ENCODE data around the gene GCHFR.

GCHFR gene

DNA sequence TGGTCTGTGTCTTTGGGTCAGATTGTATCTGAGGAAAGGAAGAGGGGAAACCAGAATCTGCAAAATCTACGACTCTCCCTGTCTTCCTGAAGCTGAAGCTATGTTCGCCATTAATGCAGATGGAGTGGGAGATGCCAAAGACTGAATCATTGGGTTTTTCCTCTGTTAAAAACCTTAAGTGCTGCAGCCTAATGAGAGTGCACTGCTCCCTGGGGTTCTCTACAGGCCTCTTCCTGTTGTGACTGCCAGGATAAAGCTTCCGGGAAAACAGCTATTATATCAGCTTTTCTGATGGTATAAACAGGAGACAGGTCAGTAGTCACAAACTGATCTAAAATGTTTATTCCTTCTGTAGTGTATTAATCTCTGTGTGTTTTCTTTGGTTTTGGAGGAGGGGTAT is 32.8 kb upstream of the GCHFR start:
- no peak for DNase-seq (ENCODE audit: low spot score)
- Histone ChIP-seq H3K27ac (no peak overlapping the region), H3K4me3 (no peak overlapping the region)
- TF ChIP-seq, protein P1, sequence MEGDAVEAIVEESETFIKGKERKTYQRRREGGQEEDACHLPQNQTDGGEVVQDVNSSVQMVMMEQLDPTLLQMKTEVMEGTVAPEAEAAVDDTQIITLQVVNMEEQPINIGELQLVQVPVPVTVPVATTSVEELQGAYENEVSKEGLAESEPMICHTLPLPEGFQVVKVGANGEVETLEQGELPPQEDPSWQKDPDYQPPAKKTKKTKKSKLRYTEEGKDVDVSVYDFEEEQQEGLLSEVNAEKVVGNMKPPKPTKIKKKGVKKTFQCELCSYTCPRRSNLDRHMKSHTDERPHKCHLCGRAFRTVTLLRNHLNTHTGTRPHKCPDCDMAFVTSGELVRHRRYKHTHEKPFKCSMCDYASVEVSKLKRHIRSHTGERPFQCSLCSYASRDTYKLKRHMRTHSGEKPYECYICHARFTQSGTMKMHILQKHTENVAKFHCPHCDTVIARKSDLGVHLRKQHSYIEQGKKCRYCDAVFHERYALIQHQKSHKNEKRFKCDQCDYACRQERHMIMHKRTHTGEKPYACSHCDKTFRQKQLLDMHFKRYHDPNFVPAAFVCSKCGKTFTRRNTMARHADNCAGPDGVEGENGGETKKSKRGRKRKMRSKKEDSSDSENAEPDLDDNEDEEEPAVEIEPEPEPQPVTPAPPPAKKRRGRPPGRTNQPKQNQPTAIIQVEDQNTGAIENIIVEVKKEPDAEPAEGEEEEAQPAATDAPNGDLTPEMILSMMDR (IDR thresholded peaks at IDR 0.05): no peak

DNA sequence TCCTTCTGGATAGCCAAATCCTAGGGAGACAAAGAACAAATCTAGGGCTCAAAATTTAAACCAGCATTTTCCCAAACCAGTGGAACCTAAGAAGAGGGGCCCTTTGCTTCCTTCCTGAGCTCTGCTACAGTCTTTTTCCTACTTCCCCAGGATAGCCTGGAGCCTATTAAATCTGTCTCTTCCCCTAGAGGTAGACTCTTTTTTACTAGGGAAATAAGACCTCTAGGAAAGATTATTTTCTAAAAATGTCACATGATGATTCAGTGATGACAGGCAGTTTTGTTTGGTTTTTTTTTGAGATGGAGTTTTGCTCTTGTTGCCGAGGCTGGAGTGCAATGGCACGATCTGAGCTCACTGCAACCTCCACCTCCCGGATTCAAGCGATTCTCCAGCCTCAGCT is 27.3 kb upstream of the GCHFR start:
- no peak overlapping the region for H3K4me3 ChIP-seq
- no peak for DNase-seq (ENCODE audit: low spot score)
- H3K27ac ChIP-seq: no peak overlapping the region
- TF ChIP-seq, protein P1 (IDR thresholded peaks at IDR 0.05): no peak

DNA sequence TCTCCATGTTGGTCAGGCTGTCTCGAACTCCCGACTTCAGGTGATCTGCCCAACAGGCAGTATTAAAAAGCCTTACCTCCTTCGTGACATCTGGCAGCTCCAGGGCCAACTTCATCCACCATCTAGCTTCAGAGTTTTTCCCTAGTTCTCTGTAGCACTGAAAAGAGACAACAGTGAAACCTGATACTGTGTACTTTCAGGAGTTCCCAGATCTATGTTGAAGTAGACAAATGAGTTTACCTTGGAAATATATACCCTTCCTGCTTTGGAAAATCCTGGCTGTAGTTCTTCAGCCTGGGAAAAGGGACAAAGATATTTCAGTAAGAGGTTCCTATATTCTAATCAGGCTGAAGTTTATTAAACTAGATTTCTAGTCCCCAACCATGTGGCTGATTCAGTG is 26.8 kb upstream of the GCHFR start:
- TF ChIP-seq, protein P1 (IDR thresholded peaks at IDR 0.05): no peak
- H3K27ac ChIP-seq: no peak overlapping the region
- H3K4me3 ChIP-seq: no peak overlapping the region
- DNase-seq (ENCODE audit: low spot score): no peak

DNA sequence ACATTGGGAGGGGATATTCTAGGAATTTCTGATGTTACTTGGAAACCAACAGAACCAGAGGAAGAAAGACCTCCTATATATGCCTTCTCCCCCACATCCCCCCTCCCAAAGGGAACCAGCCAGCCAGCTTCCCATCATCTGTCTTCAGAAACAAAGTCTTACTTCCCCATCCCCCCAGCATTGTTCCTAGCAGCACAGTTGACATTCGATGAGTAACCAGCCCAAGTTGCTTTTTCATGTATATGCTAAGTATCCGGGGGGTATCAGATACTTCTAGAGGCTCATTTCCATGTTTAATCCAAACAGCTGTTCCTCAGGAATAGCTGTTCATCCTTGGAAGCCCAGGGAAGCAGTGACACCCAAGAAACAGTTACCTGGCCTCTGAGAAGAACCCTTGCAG is 24.8 kb upstream of the GCHFR start:
- Histone ChIP-seq H3K4me3 (no peak overlapping the region), H3K27ac (no peak overlapping the region)
- no peak for DNase-seq (ENCODE audit: low spot score)
- TF ChIP-seq, protein P1 (IDR thresholded peaks at IDR 0.05): no peak

DNA sequence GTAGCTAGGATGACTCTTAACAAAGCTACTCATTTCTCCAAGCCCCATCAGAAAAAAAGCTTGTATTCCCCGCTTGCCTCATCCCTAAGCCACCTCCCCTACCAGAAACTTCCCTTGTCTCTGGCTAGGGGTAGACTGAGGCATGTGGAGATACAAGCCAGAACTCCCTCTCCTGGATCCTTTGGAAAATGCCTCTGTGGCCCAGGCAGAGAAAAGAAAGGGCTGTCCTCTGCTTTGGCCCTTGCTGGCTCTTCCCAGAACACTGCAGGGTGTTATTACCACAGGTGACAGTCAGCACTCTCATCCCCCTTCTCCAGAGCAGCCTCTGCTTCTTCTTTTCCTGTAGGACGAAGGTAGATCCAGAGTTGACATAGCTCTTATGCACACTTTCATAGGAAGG is 24.0 kb upstream of the GCHFR start:
- H3K27ac ChIP-seq: no peak overlapping the region
- H3K4me3 ChIP-seq: no peak overlapping the region

DNA sequence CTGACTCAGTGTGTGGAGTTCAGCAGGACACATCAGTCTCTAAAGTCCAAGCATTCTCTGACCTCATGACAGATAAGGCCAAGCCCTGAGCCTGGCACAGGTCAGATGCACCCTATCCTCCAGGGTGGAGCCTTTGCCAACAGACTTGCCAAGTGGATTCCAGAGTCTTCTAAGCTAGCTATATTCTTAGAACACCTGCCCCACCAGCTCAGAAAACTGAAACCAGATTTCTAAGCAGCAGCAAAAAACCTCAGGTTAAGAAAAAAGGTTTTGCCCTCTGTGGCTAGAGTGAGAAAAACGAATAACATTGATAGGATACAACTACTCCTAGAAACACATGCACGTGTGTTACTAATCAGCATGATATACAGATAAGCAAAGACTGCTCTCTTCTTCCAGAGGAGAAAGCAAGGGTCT is 20.4 kb upstream of the GCHFR start:
- TF ChIP-seq, protein P1 (IDR thresholded peaks at IDR 0.05): no peak
- no peak for DNase-seq (ENCODE audit: low spot score)
- Histone ChIP-seq H3K4me3 (no peak overlapping the region), H3K27ac (no peak overlapping the region)

More for the DNA sequence above, 24.0 kb upstream of the GCHFR start:
- no peak for DNase-seq (ENCODE audit: low spot score)
- TF ChIP-seq, protein P1 (IDR thresholded peaks at IDR 0.05): no peak

DNA sequence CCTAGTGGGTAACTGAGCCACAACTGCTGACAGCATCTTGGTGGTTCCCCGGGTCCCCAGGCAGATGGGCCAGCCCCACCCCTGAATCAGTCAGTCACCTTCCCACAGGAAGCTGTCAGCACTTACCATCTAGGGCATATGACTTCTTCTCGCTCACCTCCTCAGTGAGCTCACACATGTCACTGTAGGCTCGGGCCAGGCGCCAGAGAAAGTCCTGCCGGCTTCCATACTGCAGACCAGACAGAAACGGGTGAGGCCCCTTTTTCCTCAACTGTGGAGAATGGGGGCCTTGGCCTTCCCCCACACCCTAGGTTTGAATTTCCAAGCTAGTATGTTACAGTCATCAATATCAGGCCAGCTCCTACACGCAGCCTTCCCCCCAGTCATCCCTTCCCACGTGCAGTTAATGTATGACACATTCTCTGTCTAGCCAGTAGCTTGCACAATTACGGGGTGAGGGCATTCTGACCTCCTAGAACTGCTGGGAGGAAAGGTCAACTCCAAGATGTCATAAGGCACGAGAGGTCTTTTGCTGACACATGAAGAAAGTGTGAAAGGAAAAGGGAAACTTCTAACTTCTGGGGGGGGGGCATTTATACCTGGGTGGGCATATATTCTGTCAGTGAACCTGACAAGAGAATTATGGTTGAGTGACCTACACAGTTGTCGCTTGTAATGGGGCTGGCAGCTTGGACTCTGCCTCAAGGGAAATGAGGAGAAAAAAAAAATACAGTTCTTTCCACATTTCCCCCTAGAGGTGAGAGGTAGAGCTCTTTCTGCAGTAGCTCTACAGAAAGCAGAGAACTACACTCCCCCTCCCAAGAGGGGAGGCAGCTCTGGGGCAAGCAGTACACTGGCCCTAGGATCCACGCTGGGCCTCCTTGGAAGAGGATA is 19.7 kb upstream of the GCHFR start:
- no peak for DNase-seq (ENCODE audit: low spot score)
- TF ChIP-seq, protein P1 (IDR thresholded peaks at IDR 0.05): no peak
- H3K27ac ChIP-seq: no peak overlapping the region
- H3K4me3 ChIP-seq: no peak overlapping the region

Data from coronary artery (tissue), 2 donors.